ENCODE measurements around the gene AGAP9.
"Not testable (repeated sequence)": the region's sequence is repeated elsewhere in the genome, so short reads cannot be mapped to it uniquely, and the experiment has no call there.

Gene AGAP9

GRCh38 chr10:47457528-47457820, 66.0 kb downstream of the AGAP9 start:
- DNase-seq (ENCODE audit: low read depth): no peak

GRCh38 chr10:47456794-47457527, 66.5 kb downstream of the AGAP9 start:
- no peak for DNase-seq (ENCODE audit: low read depth)

- DNase-seq (ENCODE audit: low read depth): no peak
Observed at GRCh38 chr10:47456079-47456785, 67.2 kb downstream of the AGAP9 start.

- not testable (repeated sequence) for DNase-seq (ENCODE audit: low read depth)
Observed at GRCh38 chr10:47455350-47456078, 67.9 kb downstream of the AGAP9 start.

- no peak for DNase-seq (ENCODE audit: low read depth)
Observed at GRCh38 chr10:47454780-47455058, 68.7 kb downstream of the AGAP9 start.

- no peak for DNase-seq (ENCODE audit: low read depth)
Observed at GRCh38 chr10:47454008-47454779, 69.2 kb downstream of the AGAP9 start.

- no peak for DNase-seq (ENCODE audit: low read depth)
Observed at GRCh38 chr10:47453141-47454007, 70.1 kb downstream of the AGAP9 start.

GRCh38 chr10:47452495-47453140, 70.8 kb downstream of the AGAP9 start:
- DNase-seq (ENCODE audit: low read depth): no peak

GRCh38 chr10:47451998-47452494, 71.4 kb downstream of the AGAP9 start:
- DNase-seq (ENCODE audit: low read depth): no peak
